KOPT-K1 (cell line): ENCODE data around the gene SLC29A3.
"Not testable (repeated sequence)": the region's sequence is repeated elsewhere in the genome, so short reads cannot be mapped to it uniquely, and the experiment has no call there.

ENCODE experiments used
- H3K27ac ChIP-seq: fragments of 200-600 bp; sonication (generic); 2 replicates; pipeline ENCODE4 v1.5.1; 2016; ENCODE audit warnings: antibody characterized with exemption, mild to moderate bottlenecking, low read depth, low read length; ENCODE audit not compliant: poor library complexity, severe bottlenecking
- H3K36me3 ChIP-seq: fragments of 200-600 bp; sonication (generic); 2 replicates; pipeline ENCODE4 v1.5.1; 2017; ENCODE audit warnings: antibody characterized with exemption, mild to moderate bottlenecking, low read length, moderate library complexity; ENCODE audit not compliant: insufficient read depth
- H3K9me3 ChIP-seq: fragments of 200-600 bp; sonication (generic); 2 replicates; pipeline ENCODE4 v1.5.1; 2017; ENCODE audit warnings: antibody characterized with exemption, low read length, mild to moderate bottlenecking; ENCODE audit not compliant: insufficient read depth, poor library complexity, severe bottlenecking

SLC29A3 gene

GRCh38 chr10:71353639-71354038 lies 34.6 kb downstream of the SLC29A3 start:
- no peak overlapping the region for H3K27ac ChIP-seq
- no peaks in the 10 kb centered on the region for H3K36me3 ChIP-seq
- H3K9me3 ChIP-seq, result no peaks in the 10 kb centered on the region

- Histone ChIP-seq H3K9me3 (no peaks in the 10 kb centered on the region), H3K36me3 (no peaks in the 10 kb centered on the region), H3K27ac (no peak overlapping the region)
Observed at GRCh38 chr10:71354776-71355175, 35.7 kb downstream of the SLC29A3 start.

GRCh38 chr10:71355886-71356285 lies 36.8 kb downstream of the SLC29A3 start:
- Histone ChIP-seq H3K9me3 (no peaks in the 10 kb centered on the region), H3K36me3 (no peaks in the 10 kb centered on the region), H3K27ac (no peak overlapping the region)

GRCh38 chr10:71357792-71358265 lies 38.8 kb downstream of the SLC29A3 start:
- H3K36me3 ChIP-seq, result no peaks in the 10 kb centered on the region; the same call in 1 of the 2 replicates
- no peak overlapping the region for H3K27ac ChIP-seq
- no peaks in the 10 kb centered on the region for H3K9me3 ChIP-seq

GRCh38 chr10:71358277-71358676 lies 39.2 kb downstream of the SLC29A3 start:
- no peaks in the 10 kb centered on the region for H3K9me3 ChIP-seq
- H3K36me3 ChIP-seq, result no peaks in the 10 kb centered on the region; the same call in 1 of the 2 replicates
- H3K27ac ChIP-seq, result no peak overlapping the region

- H3K9me3 ChIP-seq, H3K36me3 ChIP-seq, H3K27ac ChIP-seq: not testable (repeated sequence)
Observed at GRCh38 chr10:71358906-71359305, 39.8 kb downstream of the SLC29A3 start.

GRCh38 chr10:71359364-71360046 lies 40.4 kb downstream of the SLC29A3 start:
- no peaks in the 10 kb centered on the region; the same call in 1 of the 2 replicates for H3K36me3 ChIP-seq
- H3K27ac ChIP-seq, result no peak overlapping the region

GRCh38 chr10:71360735-71361134 lies 41.7 kb downstream of the SLC29A3 start:
- no peaks in the 10 kb centered on the region; the same call in 1 of the 2 replicates for H3K36me3 ChIP-seq

More at GRCh38 chr10:71359364-71360046, 40.4 kb downstream of the SLC29A3 start:
- no peaks in the 10 kb centered on the region for H3K9me3 ChIP-seq

GRCh38 chr10:71361581-71361980 lies 42.5 kb downstream of the SLC29A3 start:
- H3K36me3 ChIP-seq, result no peaks in the 10 kb centered on the region; the same call in 1 of the 2 replicates
- H3K9me3 ChIP-seq, result no peaks in the 10 kb centered on the region
- H3K27ac ChIP-seq, result no peak overlapping the region

More at GRCh38 chr10:71360735-71361134, 41.7 kb downstream of the SLC29A3 start:
- Histone ChIP-seq H3K9me3 (no peaks in the 10 kb centered on the region), H3K27ac (no peak overlapping the region)

GRCh38 chr10:71362141-71362540 lies 43.1 kb downstream of the SLC29A3 start:
- H3K27ac ChIP-seq, result no peak overlapping the region
- H3K9me3 ChIP-seq, result no peaks in the 10 kb centered on the region
- H3K36me3 ChIP-seq, result no peaks in the 10 kb centered on the region; the same call in 1 of the 2 replicates

GRCh38 chr10:71363936-71364335 lies 44.9 kb downstream of the SLC29A3 start:
- Histone ChIP-seq H3K9me3 (no peaks in the 10 kb centered on the region), H3K36me3 (no peaks in the 10 kb centered on the region; the same call in 1 of the 2 replicates), H3K27ac (no peak overlapping the region)

- Histone ChIP-seq H3K36me3 (no peaks in the 10 kb centered on the region; the same call in 1 of the 2 replicates), H3K27ac (no peak overlapping the region), H3K9me3 (no peaks in the 10 kb centered on the region)
Observed at GRCh38 chr10:71365366-71365765, 46.3 kb downstream of the SLC29A3 start.

GRCh38 chr10:71366690-71367089 lies 47.6 kb downstream of the SLC29A3 start:
- no peaks in the 10 kb centered on the region for H3K9me3 ChIP-seq
- no peaks in the 10 kb centered on the region; the same call in 1 of the 2 replicates for H3K36me3 ChIP-seq
- H3K27ac ChIP-seq, result no peak overlapping the region

GRCh38 chr10:71367271-71367670 lies 48.2 kb downstream of the SLC29A3 start:
- Histone ChIP-seq H3K27ac (no peak overlapping the region), H3K36me3 (no peaks in the 10 kb centered on the region; the same call in 1 of the 2 replicates), H3K9me3 (no peaks in the 10 kb centered on the region)

GRCh38 chr10:71368176-71368575 lies 49.1 kb downstream of the SLC29A3 start:
- Histone ChIP-seq H3K36me3 (no peaks in the 10 kb centered on the region), H3K9me3 (no peaks in the 10 kb centered on the region), H3K27ac (no peak overlapping the region)

- no peaks in the 10 kb centered on the region for H3K36me3 ChIP-seq
- no peaks in the 10 kb centered on the region for H3K9me3 ChIP-seq
- H3K27ac ChIP-seq, result no peak overlapping the region
Observed at GRCh38 chr10:71368643-71369042, 49.6 kb downstream of the SLC29A3 start.
